PC-9 (cell line): ENCODE data around the gene SMC4. TPM values are rescaled to one million over a fixed set of nuclear protein-coding genes. Genes with fewer than 3 reads are reported as not detected.

Source experiments
- BruUV-seq: library from RNA; stranded (reverse); fragments of 400-500 nt; replicated peaks from 2 replicates; lab custom pipeline; 2021; lab: Mats Ljungman, UMichigan
- CTCF ChIA-PET: fragments of 300-600 bp; sonication (Branson Sonifier 250); formaldehyde crosslinking; loops from one replicate; lab custom pipeline; 2022; ENCODE audit warnings: antibody characterized with exemption; lab: Charles Lee
- POLR2A ChIA-PET: fragments of 300-600 bp; sonication (Branson Sonifier 250); formaldehyde crosslinking; loops from one replicate; lab custom pipeline; 2022; ENCODE audit warnings: antibody characterized with exemption; ENCODE audit not compliant: unreplicated experiment; lab: Charles Lee
- DNase-seq, 2 experiments: peaks; one replicate each; pipeline versions ENCODE4 v3.0.0 to v3.0.0-alpha.2; 2015 to 2022; ENCODE audit warnings: mixed read lengths in 1 of 2
- H2AFZ ChIP-seq: fragments of 200-600 bp; sonication (generic); 2 replicates; pipeline ENCODE4 v1.8.1; 2017; ENCODE audit warnings: antibody characterized with exemption
- H3F3A ChIP-seq: fragments of 200-600 bp; sonication (generic); 2 replicates; pipeline ENCODE4 v1.8.1; 2017; ENCODE audit warnings: antibody characterized with exemption, mild to moderate bottlenecking, low read depth; ENCODE audit not compliant: insufficient read depth
- H3K27ac ChIP-seq: fragments of 200-600 bp; sonication (generic); 2 replicates; pipeline ENCODE4 v1.6.1; 2016; ENCODE audit warnings: mixed run types
- H3K27me3 ChIP-seq: fragments of 200-600 bp; sonication (generic); 2 replicates; pipeline ENCODE4 v1.6.1; 2016; ENCODE audit warnings: low read depth, mixed run types; ENCODE audit not compliant: insufficient read depth
- H3K36me3 ChIP-seq: fragments of 200-600 bp; sonication (generic); 2 replicates; pipeline ENCODE4 v1.6.1; 2016; ENCODE audit warnings: low read depth, mixed run types
- H3K4me1 ChIP-seq: fragments of 200-600 bp; sonication (generic); replicated peaks from 2 replicates; pipeline ENCODE4 v1.6.1; 2016; ENCODE audit warnings: mixed run types; ENCODE audit not compliant: insufficient read depth
- H3K4me2 ChIP-seq: fragments of 200-600 bp; sonication (generic); 2 replicates; pipeline ENCODE4 v1.6.1; 2017; ENCODE audit warnings: mixed run types
- H3K4me3 ChIP-seq: fragments of 200-600 bp; sonication (generic); 2 replicates; pipeline ENCODE4 v1.6.1; 2016; ENCODE audit warnings: mixed run types
- H3K79me2 ChIP-seq: fragments of 200-600 bp; sonication (generic); 2 replicates; pipeline ENCODE4 v1.6.1; 2017; ENCODE audit warnings: low read depth, mixed run types
- H3K9me2 ChIP-seq: fragments of 200-600 bp; sonication (generic); 2 replicates; pipeline ENCODE4 v1.8.1; 2017; ENCODE audit warnings: mild to moderate bottlenecking; ENCODE audit not compliant: insufficient read depth
- H3K9me3 ChIP-seq: fragments of 200-600 bp; sonication (generic); 2 replicates; pipeline ENCODE4 v1.8.1; 2016; ENCODE audit warnings: low read depth; ENCODE audit not compliant: insufficient read depth
- H4K20me1 ChIP-seq: fragments of 200-600 bp; sonication (generic); 2 replicates; pipeline ENCODE4 v1.8.1; 2017; ENCODE audit not compliant: insufficient read depth
- CTCF ChIP-seq: fragments of 200-600 bp; sonication (generic); conservative IDR thresholded peaks from 2 replicates; pipeline ENCODE4 v1.6.1; 2017; ENCODE audit warnings: mixed run types, antibody characterized with exemption, mild to moderate bottlenecking, moderate library complexity
- EZH2 ChIP-seq: fragments of 200-600 bp; sonication (generic); IDR thresholded peaks from 2 replicates; pipeline ENCODE4 v1.8.0; 2017; ENCODE audit warnings: antibody characterized with exemption, low read depth
- intact Hi-C: fragments of 100-400 bp; cut with micrococcal nuclease; formaldehyde crosslinking; loops from one replicate; pipeline ENCODE4 v1.10.0; 2022; ENCODE audit not compliant: unreplicated experiment
- total RNA-seq: library from RNA; stranded (reverse); gene quantifications from 2 replicates; pipeline ENCODE4 v1.2.3, GENCODE V29; 2021

SMC4 gene
- total RNA-seq, 1 experiment from 2014 or later: 181 TPM

GRCh38 chr3:160447544-160447943, 48.1 kb downstream of the SMC4 start:
- Histone ChIP-seq H2AFZ (no peak overlapping the region), H3K27ac (no peak overlapping the region), H3K4me3 (no peak overlapping the region; the same call in 1 of the 2 replicates), H4K20me1 (no peaks in the 10 kb centered on the region), H3K9me2 (no peaks in the 10 kb centered on the region), H3K4me1 (peaks cover 21% of the 10 kb centered on the region), H3K36me3 (no peaks in the 10 kb centered on the region), H3K79me2 (peaks cover 33% of the 10 kb centered on the region), H3K27me3 (no peaks in the 10 kb centered on the region), H3K9me3 (no peaks in the 10 kb centered on the region), H3K4me2 (peak overlapping the region; percentile 95; the same call in 1 of the 2 replicates), H3F3A (peaks cover 12% of the 10 kb centered on the region; the same call in 1 of the 2 replicates)
- intact Hi-C loops: loop anchor here (5.0 kb wide), 4 partner anchors 115 to 965 kb away; partner anchors contain the start of gene ARL14
- ChIA-PET POLR2A (interaction anchor here (0.5 kb wide), 1 partner anchor 49 kb away, joined by 3 read pairs; no protein-coding TSS in a partner anchor), CTCF (no interaction called here)
- TF ChIP-seq EZH2 (no peak), CTCF (no peak)
- BruUV-seq: no TSS peak
- no peak for DNase-seq

- DNase-seq: no peak
- POLR2A ChIA-PET: interaction anchor here (0.6 to 0.7 kb wide), 6 partner anchors 10 to 868 kb away, joined by 3 to 5 read pairs (median 4); no protein-coding TSS in a partner anchor
- peaks cover 33% of the 10 kb centered on the region for H3K79me2 ChIP-seq
- no peaks in the 10 kb centered on the region for H3K27me3 ChIP-seq
- H3K27ac ChIP-seq: peak overlapping the region; percentile 51
- BruUV-seq: TSS peak; percentile 58
- H2AFZ ChIP-seq: peak overlapping the region; percentile 99
- peak overlapping the region; percentile 76 for H3K4me3 ChIP-seq
- H3F3A ChIP-seq: peaks cover 12% of the 10 kb centered on the region; the same call in 1 of the 2 replicates
- TF ChIP-seq EZH2 (no peak), CTCF (no peak; the same call in 1 of the 2 replicates)
- no peaks in the 10 kb centered on the region for H3K9me3 ChIP-seq
- H3K36me3 ChIP-seq: no peaks in the 10 kb centered on the region
- H3K4me1 ChIP-seq: peaks cover 21% of the 10 kb centered on the region
- H4K20me1 ChIP-seq: no peaks in the 10 kb centered on the region
- H3K4me2 ChIP-seq: peak overlapping the region; percentile 95
- H3K9me2 ChIP-seq: no peaks in the 10 kb centered on the region
- intact Hi-C loops: loop anchor here (2.0 to 5.0 kb wide), 5 partner anchors 46 to 963 kb away; partner anchors contain the start of gene ARL14
- CTCF ChIA-PET: interaction anchor here (0.5 to 1.1 kb wide), 4 partner anchors 8 to 545 kb away, joined by 3 to 13 read pairs (median 4); no protein-coding TSS in a partner anchor
These were observed 49.6 kb downstream of the SMC4 start for GRCh38 chr3:160448845-160449635.
